Measurements from ENCODE around the gene PTS. TPM values are rescaled to one million over a fixed set of nuclear protein-coding genes. Genes with fewer than 3 reads are reported as not detected.

PTS gene
- 22.7 and 30.4 TPM in 2 replicates for total RNA-seq

- ChIA-PET POLR2A (interaction anchor here (0.7 to 3.1 kb wide), 10 partner anchors 9 to 1088 kb away, joined by 3 to 26 read pairs (median 6); partner anchors contain the start of genes ALG9 and TTC12), CTCF (interaction anchor here (1.2 to 2.8 kb wide), 2 partner anchors 9 to 54 kb away, joined by 3 to 17 read pairs; no protein-coding TSS in a partner anchor)
- ATAC-seq (ENCODE audit: low read depth): peak; percentile 93
- TF ChIP-seq CTCF (IDR thresholded peaks at IDR 0.05): no peak
- intact Hi-C loops (cut with micrococcal nuclease): loop anchor here (1.0 to 2.0 kb wide), 9 partner anchors 55 to 1797 kb away; partner anchors contain the start of genes ALG9, CFAP68, FDX1 and FDXACB1
- peak; percentile 87 for DNase-seq
- H3K4me3 Mint-ChIP-seq: peak within 1 kb of the TSS; percentile 92
- H3K4me1 Mint-ChIP-seq: peaks cover 13% of the 10 kb centered on the region
- H3K27me3 Mint-ChIP-seq: no peaks in the 10 kb centered on the region
- peak within 1 kb of the TSS; percentile 96 for H3K27ac Mint-ChIP-seq
- H3K36me3 Mint-ChIP-seq (ENCODE audit: low read depth): peaks cover 36% of the 10 kb centered on the region
- H3K9me3 Mint-ChIP-seq: no peaks in the 10 kb centered on the region
Observed at GRCh38 chr11:112226062-112226830, at the start of gene PTS. TSS of gene PTS (plus strand) at chr11:112226428. CDS start at chr11:112226444, 16 bp downstream.

GRCh38 chr11:112177589-112177988 lies 48.6 kb upstream of the PTS start:
- H3K27ac Mint-ChIP-seq: no peak overlapping the region
- H3K36me3 Mint-ChIP-seq (ENCODE audit: low read depth): no peaks in the 10 kb centered on the region
- no peaks in the 10 kb centered on the region for H3K9me3 Mint-ChIP-seq
- no peak for ATAC-seq (ENCODE audit: low read depth)
- intact Hi-C loops (cut with micrococcal nuclease): loop anchor here (5.0 kb wide), 1 partner anchor 300 kb away; the partner anchor contains the start of genes CFAP68 and FDXACB1
- CTCF ChIA-PET: interaction anchor here (0.7 kb wide), 1 partner anchor 39 kb away, joined by 3 read pairs; no protein-coding TSS in a partner anchor
- no peak for TF ChIP-seq CTCF (IDR thresholded peaks at IDR 0.05)
- H3K27me3 Mint-ChIP-seq: peaks cover 9% of the 10 kb centered on the region
- POLR2A ChIA-PET: interaction anchor here (0.7 kb wide), 1 partner anchor 1751 kb away, joined by 3 read pairs; no protein-coding TSS in a partner anchor
- H3K4me1 Mint-ChIP-seq: peaks cover 24% of the 10 kb centered on the region
- H3K4me3 Mint-ChIP-seq: no peak overlapping the region
- no peak for DNase-seq

- no peak for ATAC-seq (ENCODE audit: low read depth)
- Mint-ChIP-seq H3K27ac (no peak overlapping the region), H3K36me3 (ENCODE audit: low read depth) (no peaks in the 10 kb centered on the region), H3K4me1 (peaks cover 31% of the 10 kb centered on the region), H3K27me3 (peaks cover 9% of the 10 kb centered on the region), H3K4me3 (no peak overlapping the region), H3K9me3 (no peaks in the 10 kb centered on the region)
- no peak for TF ChIP-seq CTCF (IDR thresholded peaks at IDR 0.05)
- ChIA-PET CTCF (no interaction called here), POLR2A (no interaction called here)
- intact Hi-C loops (cut with micrococcal nuclease): loop anchor here (5.0 kb wide), 1 partner anchor 301 kb away; the partner anchor contains the start of genes CFAP68 and FDXACB1
- DNase-seq: no peak
Observed at GRCh38 chr11:112178428-112178827, 47.8 kb upstream of the PTS start.

GRCh38 chr11:112178936-112179335 lies 47.3 kb upstream of the PTS start:
- H3K27me3 Mint-ChIP-seq: peaks cover 9% of the 10 kb centered on the region
- CTCF ChIA-PET: no interaction called here
- H3K9me3 Mint-ChIP-seq: no peaks in the 10 kb centered on the region
- intact Hi-C loops (cut with micrococcal nuclease): loop anchor here (5.0 kb wide), 1 partner anchor 302 kb away; the partner anchor contains the start of genes CFAP68 and FDXACB1
- no peak overlapping the region for H3K27ac Mint-ChIP-seq
- H3K4me3 Mint-ChIP-seq: no peak overlapping the region
- H3K36me3 Mint-ChIP-seq (ENCODE audit: low read depth): no peaks in the 10 kb centered on the region
- peaks cover 33% of the 10 kb centered on the region for H3K4me1 Mint-ChIP-seq
- no peak for TF ChIP-seq CTCF (IDR thresholded peaks at IDR 0.05)
- DNase-seq (no peak), ATAC-seq (ENCODE audit: low read depth) (no peak)
- POLR2A ChIA-PET: no interaction called here

GRCh38 chr11:112179601-112180000 lies 46.6 kb upstream of the PTS start:
- CTCF ChIA-PET: no interaction called here
- Mint-ChIP-seq H3K27ac (peak overlapping the region; percentile 36), H3K4me1 (peaks cover 32% of the 10 kb centered on the region), H3K4me3 (no peak overlapping the region), H3K9me3 (no peaks in the 10 kb centered on the region), H3K27me3 (peaks cover 8% of the 10 kb centered on the region), H3K36me3 (ENCODE audit: low read depth) (no peaks in the 10 kb centered on the region)
- intact Hi-C loops (cut with micrococcal nuclease): loop anchor here (5.0 kb wide), 1 partner anchor 302 kb away; the partner anchor contains the start of genes CFAP68 and FDXACB1
- ATAC-seq (ENCODE audit: low read depth) (peak; percentile 62), DNase-seq (no peak)
- TF ChIP-seq CTCF (IDR thresholded peaks at IDR 0.05): no peak
- POLR2A ChIA-PET: no interaction called here

All from activated B cell treated with CpG ODN at 0.5 μM for 24 hours (primary cell).